ENCODE results near the gene MBD3L1.

DNA sequence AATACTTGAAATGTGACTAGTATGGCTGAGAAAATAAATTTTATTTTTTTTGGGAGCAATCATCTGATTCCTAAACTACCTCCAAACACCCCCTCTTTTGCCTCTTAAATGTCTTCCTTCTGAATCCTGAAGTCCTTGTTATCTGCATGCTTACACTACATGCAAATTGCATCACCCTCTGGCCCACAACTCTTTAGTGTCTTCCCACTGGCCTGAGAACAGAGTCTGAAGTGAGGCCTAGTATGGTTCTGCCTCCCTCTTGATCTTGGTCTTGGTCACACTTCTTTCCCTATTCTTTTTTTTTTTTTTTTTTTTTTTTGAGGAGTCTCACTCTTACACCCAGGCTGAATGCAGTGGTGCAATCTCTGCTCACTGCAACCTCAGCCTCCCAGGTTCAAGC lies 4.9 kb upstream of the MBD3L1 start:
- TF ChIP-seq POLR2AphosphoS5 (IDR thresholded peaks at IDR 0.05) (no peak), POLR2A (IDR thresholded peaks at IDR 0.05) (no peak)
- TF ChIP-seq, protein P1, sequence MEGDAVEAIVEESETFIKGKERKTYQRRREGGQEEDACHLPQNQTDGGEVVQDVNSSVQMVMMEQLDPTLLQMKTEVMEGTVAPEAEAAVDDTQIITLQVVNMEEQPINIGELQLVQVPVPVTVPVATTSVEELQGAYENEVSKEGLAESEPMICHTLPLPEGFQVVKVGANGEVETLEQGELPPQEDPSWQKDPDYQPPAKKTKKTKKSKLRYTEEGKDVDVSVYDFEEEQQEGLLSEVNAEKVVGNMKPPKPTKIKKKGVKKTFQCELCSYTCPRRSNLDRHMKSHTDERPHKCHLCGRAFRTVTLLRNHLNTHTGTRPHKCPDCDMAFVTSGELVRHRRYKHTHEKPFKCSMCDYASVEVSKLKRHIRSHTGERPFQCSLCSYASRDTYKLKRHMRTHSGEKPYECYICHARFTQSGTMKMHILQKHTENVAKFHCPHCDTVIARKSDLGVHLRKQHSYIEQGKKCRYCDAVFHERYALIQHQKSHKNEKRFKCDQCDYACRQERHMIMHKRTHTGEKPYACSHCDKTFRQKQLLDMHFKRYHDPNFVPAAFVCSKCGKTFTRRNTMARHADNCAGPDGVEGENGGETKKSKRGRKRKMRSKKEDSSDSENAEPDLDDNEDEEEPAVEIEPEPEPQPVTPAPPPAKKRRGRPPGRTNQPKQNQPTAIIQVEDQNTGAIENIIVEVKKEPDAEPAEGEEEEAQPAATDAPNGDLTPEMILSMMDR (IDR thresholded peaks at IDR 0.05), result no peak

Data from upper lobe of left lung (tissue), 4 donors.